ENCODE results near the gene HPRT1.

DNA sequence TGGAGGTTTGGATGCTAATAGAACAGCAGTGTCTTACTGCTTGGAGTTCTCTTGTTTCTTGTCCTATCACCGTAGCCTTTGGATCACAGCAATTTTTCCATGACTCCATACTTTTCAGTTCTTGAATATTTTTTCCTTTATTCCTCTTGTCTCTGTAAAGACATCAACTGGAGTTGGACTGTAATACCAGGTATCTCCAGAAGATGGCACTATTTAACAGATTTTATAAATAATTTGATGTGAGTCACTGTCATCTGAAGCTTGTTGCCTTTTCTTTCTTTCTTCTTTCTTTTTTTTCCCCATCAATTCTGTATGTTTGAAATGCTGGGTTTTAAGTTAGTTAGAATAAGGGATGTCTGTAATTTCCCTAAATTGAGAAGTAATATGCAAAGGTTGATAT, 24.1 kb downstream of the HPRT1 start:
- TF ChIP-seq, protein P1, sequence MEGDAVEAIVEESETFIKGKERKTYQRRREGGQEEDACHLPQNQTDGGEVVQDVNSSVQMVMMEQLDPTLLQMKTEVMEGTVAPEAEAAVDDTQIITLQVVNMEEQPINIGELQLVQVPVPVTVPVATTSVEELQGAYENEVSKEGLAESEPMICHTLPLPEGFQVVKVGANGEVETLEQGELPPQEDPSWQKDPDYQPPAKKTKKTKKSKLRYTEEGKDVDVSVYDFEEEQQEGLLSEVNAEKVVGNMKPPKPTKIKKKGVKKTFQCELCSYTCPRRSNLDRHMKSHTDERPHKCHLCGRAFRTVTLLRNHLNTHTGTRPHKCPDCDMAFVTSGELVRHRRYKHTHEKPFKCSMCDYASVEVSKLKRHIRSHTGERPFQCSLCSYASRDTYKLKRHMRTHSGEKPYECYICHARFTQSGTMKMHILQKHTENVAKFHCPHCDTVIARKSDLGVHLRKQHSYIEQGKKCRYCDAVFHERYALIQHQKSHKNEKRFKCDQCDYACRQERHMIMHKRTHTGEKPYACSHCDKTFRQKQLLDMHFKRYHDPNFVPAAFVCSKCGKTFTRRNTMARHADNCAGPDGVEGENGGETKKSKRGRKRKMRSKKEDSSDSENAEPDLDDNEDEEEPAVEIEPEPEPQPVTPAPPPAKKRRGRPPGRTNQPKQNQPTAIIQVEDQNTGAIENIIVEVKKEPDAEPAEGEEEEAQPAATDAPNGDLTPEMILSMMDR (IDR thresholded peaks at IDR 0.05 in 8 of 11, conservative IDR thresholded peaks at IDR 0.05 in 3 of 11), result peak; percentile 22 to 74 (median 65)
- no peak for TF ChIP-seq POLR2AphosphoS5 (IDR thresholded peaks at IDR 0.05)
